Measurements from ENCODE around the gene HUWE1.
A peak's percentile ranks its signal among the peaks of the same experiment; 100 is the strongest.
"Not testable (repeated sequence)": the region's sequence is repeated elsewhere in the genome, so short reads cannot be mapped to it uniquely, and the experiment has no call there.

The HUWE1 gene, protein sequence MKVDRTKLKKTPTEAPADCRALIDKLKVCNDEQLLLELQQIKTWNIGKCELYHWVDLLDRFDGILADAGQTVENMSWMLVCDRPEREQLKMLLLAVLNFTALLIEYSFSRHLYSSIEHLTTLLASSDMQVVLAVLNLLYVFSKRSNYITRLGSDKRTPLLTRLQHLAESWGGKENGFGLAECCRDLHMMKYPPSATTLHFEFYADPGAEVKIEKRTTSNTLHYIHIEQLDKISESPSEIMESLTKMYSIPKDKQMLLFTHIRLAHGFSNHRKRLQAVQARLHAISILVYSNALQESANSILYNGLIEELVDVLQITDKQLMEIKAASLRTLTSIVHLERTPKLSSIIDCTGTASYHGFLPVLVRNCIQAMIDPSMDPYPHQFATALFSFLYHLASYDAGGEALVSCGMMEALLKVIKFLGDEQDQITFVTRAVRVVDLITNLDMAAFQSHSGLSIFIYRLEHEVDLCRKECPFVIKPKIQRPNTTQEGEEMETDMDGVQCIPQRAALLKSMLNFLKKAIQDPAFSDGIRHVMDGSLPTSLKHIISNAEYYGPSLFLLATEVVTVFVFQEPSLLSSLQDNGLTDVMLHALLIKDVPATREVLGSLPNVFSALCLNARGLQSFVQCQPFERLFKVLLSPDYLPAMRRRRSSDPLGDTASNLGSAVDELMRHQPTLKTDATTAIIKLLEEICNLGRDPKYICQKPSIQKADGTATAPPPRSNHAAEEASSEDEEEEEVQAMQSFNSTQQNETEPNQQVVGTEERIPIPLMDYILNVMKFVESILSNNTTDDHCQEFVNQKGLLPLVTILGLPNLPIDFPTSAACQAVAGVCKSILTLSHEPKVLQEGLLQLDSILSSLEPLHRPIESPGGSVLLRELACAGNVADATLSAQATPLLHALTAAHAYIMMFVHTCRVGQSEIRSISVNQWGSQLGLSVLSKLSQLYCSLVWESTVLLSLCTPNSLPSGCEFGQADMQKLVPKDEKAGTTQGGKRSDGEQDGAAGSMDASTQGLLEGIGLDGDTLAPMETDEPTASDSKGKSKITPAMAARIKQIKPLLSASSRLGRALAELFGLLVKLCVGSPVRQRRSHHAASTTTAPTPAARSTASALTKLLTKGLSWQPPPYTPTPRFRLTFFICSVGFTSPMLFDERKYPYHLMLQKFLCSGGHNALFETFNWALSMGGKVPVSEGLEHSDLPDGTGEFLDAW (N-terminal part only)

DNA sequence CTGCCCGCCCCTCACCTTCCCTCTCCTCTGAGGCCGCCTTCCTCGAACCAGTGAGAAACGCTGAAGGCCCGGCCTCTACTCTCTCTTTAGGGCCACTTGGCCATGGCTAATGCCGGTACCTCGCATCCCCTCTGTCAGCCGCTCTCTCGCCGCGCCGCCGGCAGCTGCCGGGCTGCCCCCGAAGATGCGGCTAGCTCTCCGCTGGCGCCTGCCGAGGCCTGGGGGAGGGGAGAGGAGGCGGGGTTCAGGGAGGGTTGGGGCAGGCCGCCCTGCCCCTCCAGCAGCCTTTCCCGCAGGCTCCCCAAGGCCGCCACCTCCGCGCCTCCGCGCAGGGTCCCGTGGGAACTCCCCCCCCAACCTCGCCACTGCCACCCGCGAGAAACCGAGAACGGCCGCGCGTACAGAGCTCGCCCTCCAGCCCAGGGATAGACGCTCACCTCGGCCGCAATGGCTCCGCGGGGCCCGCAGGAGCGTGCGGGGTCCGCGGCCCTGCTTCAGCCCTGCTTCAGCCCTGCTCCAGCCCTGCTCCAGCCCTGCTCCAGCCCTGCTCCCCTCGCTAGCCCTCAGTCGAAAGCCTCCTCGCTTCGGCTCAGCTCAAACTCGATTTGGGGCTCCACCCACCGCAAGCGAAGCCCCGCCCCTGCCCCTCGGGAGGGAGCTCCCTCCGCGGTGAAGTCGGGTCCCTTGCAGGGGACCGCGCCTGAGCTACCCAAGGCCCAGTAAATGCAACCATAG is at the start of gene HUWE1:
Gene HUWE1 (minus strand): TSS at position 569 of the 735 bp plus-strand sequence. CDS start 32,612 bp downstream, outside the sequence.
- DNase-seq, result peak; percentile 63

GRCh38 chrX:53732797-53733196 is 46.3 kb upstream of the HUWE1 start:
- no peak for DNase-seq

- DNase-seq, result no peak
These were observed 43.2 kb upstream of the HUWE1 start for GRCh38 chrX:53729751-53730150.

DNA sequence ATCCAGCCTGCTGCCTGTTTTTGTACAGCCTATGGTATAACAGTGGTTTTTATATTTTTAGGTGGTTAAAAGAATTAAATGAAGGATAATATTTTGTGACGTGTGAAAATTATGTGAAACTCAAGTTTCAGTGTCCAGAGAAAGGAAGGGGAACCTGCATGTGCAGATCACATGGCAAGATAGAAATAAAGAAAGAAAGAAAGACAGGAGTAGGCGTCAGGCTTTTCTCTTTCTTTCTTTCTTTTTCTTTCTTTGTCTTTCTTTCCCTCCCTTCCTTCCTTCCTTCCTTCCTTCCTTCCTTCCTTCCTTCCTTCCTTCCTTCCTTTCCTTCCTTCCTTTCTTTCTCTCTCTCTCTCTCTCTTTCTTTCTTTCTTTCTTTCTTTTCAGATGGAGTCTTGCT is 42.0 kb upstream of the HUWE1 start:
- no peak for DNase-seq

- DNase-seq, result no peak
These were observed 38.4 kb upstream of the HUWE1 start for GRCh38 chrX:53724872-53725271.

DNA sequence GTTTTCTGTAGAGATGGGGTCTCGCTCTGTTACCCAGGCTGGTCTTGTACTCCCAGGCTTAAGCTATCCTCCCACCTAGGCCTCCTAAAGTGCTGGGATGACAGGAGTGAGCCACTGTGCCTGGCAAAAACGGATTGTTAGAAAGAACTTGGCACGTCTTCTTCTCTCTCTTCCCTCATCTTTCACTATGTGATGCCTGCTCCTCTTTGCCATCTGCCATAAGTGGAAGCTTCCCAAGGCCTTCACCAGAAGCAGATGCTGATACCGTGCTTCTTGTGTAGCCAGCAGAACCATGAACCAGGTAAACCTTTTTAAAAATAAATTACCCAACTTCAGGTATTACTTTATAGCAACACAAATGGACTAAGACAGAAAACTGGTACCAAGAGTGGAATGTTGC is 36.9 kb upstream of the HUWE1 start:
- no peak for DNase-seq

- DNase-seq, result not testable (repeated sequence)
These were observed 35.1 kb upstream of the HUWE1 start for GRCh38 chrX:53721610-53722009.

- not testable (repeated sequence) for DNase-seq
These were observed 33.1 kb upstream of the HUWE1 start for GRCh38 chrX:53719666-53720065.

GRCh38 chrX:53718073-53718472 is 31.6 kb upstream of the HUWE1 start:
- DNase-seq, result no peak

- no peak for DNase-seq
These were observed 30.7 kb upstream of the HUWE1 start for GRCh38 chrX:53717205-53717604.

DNA sequence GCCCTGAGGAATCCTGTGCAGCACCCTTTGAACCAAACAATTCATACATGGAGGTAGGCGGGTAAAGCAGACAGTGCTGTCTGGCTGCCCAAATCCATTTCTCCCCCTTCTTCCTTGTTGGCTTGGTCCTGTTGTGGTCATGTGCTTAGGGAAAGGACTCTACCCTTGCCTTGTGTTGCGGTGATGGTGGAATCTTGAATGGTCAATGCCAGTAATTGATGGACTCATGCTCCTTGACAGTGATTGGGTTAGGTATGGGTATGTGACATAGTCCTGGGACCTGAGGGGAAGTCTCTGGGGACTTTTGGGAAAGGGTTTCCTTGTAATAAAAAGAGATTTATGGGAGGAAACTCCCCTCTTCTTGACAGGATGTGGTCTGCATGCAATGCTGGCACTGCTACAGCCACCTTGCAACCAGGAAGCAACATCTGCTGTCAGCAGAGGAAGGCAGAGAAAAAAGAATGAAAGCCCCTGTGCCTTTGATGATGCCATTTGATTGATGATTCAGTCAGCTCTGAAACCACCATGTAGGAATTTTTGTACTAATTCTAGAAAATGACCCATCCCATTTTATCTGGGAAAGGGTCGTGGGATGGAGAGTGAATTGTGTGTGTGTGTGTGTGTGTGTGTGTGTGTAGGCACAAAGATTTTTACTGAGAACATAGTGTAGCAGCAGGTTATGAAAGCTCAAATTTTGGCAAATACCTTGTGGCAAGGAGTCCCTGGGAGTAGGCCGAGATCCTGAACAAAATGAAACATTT is 30.0 kb upstream of the HUWE1 start:
- no peak for DNase-seq

- no peak for DNase-seq
These were observed 28.9 kb upstream of the HUWE1 start for GRCh38 chrX:53715346-53715924.

DNA sequence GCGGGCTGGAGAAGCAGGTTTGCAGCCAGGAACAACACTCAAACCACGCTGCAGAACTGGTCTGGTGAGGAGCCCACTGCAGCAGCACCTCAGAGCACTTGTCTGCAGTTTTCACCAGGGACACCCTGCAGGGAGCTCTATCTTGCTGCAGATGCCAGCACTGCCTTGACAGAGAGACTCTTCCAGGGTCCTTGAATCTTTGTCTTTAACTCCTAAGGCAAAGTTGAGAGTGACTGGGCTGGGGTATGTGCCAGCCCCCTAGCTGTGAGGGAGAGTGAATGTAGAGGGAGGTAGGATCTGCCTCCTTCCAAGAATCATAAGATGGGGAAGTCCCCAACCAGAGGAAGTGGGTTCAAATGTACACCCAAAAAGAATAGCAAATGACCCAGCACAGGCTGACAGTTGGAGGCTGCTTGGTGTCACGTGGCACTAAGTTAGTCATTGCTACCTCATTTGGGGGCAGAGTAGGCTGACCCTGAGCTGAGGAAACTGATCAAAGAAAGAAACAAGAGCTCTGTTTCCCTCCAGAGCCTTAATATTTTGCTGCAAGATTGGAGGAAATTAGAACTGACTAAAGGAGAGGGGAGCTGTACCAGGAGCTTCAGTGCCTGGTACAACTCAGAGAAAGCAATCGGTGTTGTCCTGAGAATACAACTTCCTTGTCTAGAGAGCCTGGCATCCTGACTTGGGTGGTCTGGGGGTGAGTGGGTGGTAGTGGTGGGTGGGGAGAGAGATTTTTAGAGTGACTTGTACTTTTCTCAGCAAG is 28.2 kb upstream of the HUWE1 start:
- DNase-seq, result peak; percentile 8

DNA sequence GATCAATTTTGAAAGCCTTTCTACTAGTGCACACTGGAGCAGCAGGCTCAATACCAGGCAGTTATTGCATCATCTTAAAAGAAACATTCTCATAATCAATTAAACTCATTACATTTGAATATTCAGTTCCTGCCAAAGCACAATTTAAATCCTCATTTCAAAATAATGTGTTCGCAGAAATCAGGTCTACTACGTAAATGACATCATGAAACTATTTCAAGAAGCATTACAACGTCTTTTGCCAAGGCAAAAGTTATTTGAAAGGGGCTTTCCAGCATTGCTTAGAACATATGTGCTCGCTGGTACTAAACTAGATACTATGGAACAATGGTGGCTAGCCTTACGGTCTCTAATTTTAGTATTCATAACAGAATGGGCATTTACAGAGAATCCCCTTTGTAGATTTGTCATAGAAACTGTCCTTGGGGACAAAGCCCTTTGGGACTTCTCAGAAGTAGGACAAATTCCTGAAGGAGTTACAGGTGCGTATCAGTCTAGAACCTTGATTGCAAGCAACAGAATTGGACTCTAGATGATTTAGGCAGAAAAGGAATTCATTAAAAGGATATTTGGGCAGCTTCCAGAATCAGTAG is 27.6 kb upstream of the HUWE1 start:
- DNase-seq, result no peak

DNA sequence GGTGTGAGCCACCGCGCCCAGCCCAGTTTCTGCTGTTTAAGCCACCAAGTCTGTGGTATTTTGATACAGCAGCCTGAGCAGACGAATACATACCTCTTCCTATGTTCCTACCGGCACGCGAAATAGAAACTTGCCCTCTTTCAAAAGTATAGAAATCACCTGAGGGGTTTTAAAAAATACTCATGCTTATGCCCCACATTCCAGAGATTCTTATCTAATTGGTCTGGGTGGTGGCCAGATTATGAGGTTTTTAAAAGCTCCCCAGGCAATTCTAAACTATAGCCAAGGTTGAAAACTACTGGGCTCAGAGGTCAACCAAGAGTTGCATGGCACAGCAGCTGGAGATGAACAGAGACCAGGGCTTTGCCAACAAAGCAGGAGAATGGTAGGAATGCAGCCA is 24.9 kb upstream of the HUWE1 start:
- no peak for DNase-seq

DNA sequence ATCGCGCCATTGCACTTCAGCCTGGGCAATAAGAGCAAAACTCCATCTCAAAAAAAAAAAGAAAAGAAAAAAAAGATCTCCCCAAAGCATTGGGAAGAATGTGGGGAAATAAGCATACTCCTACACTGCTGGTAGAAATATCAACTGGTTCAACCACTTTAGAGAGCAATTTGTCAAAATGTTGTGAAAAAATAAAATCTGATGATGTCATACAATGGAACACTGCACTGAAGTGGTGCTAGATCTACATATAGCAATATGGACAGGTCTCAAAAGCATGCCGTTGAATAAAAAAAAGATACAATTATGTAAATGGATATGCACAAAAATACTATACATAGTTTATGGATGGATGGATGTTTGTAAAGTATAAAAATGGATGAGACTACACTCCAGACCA is 18.3 kb upstream of the HUWE1 start:
- DNase-seq, result no peak

DNA sequence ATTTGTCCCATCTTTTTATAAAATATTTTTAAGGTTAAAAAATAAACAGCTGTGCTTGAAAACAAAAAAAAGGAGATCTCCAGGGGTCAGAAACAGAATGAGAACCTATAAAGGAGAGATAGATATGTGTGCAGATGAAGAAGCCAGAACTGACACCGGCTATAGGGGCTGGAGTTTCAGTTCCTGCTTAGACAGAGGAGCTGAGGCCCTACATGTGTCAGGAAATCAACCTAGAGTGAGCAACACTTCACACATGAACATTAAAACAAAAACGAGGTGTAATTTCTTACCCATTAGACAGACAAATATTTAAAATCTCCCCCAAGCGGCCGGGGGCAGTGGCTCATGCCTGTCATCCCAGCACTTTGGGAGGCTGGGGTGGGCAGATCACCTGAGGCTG is 17.8 kb upstream of the HUWE1 start:
- DNase-seq, result no peak

- DNase-seq, result peak; percentile 6
These were observed 9.5 kb upstream of the HUWE1 start for GRCh38 chrX:53695946-53696549.

DNA sequence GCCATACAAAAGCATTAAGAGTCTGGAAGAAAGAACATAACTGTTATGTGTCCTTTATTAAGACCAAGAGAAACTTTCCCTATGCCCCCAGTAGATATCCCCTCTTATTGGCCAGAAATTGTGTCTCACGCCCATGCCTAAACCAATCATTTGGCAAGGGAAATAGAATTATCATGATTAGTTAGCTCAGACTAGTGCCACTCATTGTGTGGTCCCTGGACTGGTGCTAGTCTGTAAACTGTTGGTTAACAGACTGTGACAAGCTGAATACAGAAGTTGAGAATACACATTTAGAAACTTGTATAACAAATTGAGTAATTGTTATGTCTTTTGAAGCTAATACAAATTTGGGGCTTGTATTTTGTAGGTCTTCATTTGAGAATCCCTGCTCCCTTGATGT is 8.1 kb upstream of the HUWE1 start:
- no peak for DNase-seq

- no peak for DNase-seq
These were observed 1.8 kb upstream of the HUWE1 start for GRCh38 chrX:53688300-53688699.
